ENCODE measurements around the gene LUZP1.

DNA sequence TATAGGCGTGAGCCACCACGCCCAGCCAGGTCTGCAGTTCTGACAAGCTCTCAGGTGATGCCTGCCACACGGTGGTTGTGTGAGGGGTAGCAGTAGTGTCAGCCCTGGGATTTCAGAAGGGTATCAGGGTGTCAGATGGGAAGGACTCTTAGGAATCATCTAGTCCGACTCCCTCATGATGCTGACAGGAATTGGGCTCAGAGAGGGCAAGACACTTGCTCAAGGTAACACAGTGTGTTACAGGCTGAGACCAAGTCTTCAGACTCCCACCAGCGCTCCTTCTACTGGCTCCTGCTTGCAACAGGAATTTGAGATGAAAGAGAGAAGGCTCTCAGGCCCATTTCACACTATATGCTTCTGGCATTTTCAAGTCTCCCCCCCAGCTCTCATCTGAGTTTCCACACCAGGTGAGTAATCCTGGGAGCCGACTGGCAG lies 41.7 kb upstream of the LUZP1 start:
- TF ChIP-seq CTCF (IDR thresholded peaks at IDR 0.05) (no peak), POLR2AphosphoS5 (IDR thresholded peaks at IDR 0.05) (no peak), POLR2A (IDR thresholded peaks at IDR 0.05) (no peak)

Data from transverse colon (tissue), 4 donors.